HepG2 (cell line): ENCODE measurements around the gene CD24. TPM values are rescaled to one million over a fixed set of nuclear protein-coding genes. Genes with fewer than 3 reads are reported as not detected.

Experiments used
- AHDC1 ChIP-seq: sonication (generic); formaldehyde crosslinking; IDR thresholded peaks from 2 replicates; pipeline ENCODE4 v1.5.1; 2020; ENCODE audit warnings: mild to moderate bottlenecking, missing genetic modification reagents, borderline replicate concordance
- ESRRA ChIP-seq: sonication (generic); formaldehyde crosslinking; IDR thresholded peaks from 2 replicates; pipeline ENCODE4 v1.5.1; 2020; ENCODE audit warnings: mild to moderate bottlenecking, low read depth, missing genetic modification reagents
- MED1 ChIP-seq: sonication (generic); formaldehyde crosslinking; IDR thresholded peaks from 2 replicates; pipeline ENCODE4 v1.4.0; 2020; ENCODE audit warnings: missing genetic modification reagents
- NR2F2 ChIP-seq: IDR thresholded peaks from 2 replicates; pipeline ENCODE4 v1.6.1; 2012; ENCODE audit warnings: low read depth, inconsistent platforms, borderline replicate concordance
- PAF1 ChIP-seq: IDR thresholded peaks from 2 replicates; pipeline ENCODE4 v1.6.1; 2016; ENCODE audit warnings: missing genetic modification reagents, missing compliant biosample characterization
- POGZ ChIP-seq: sonication (generic); formaldehyde crosslinking; IDR thresholded peaks from 2 replicates; pipeline ENCODE4 v1.4.0; 2020; ENCODE audit warnings: mild to moderate bottlenecking, missing genetic modification reagents
- POLR2AphosphoS2 ChIP-seq: IDR thresholded peaks from 2 replicates; pipeline ENCODE4 v1.6.1; 2011; ENCODE audit warnings: low read depth, low read length, improper control_type of control experiment
- SNAI1 ChIP-seq: sonication (generic); formaldehyde crosslinking; IDR thresholded peaks from 2 replicates; pipeline ENCODE4 v1.5.0; 2020; ENCODE audit warnings: mild to moderate bottlenecking, missing genetic modification reagents, borderline replicate concordance
- SP4 ChIP-seq: sonication (generic); formaldehyde crosslinking; IDR thresholded peaks from 2 replicates; pipeline ENCODE4 v1.8.1; 2023; ENCODE audit warnings: mild to moderate bottlenecking, missing genetic modification reagents
- ZBTB39 ChIP-seq: sonication (generic); formaldehyde crosslinking; IDR thresholded peaks from 2 replicates; pipeline ENCODE4 v1.5.0; 2020; ENCODE audit warnings: missing genetic modification reagents
- ZGPAT ChIP-seq: IDR thresholded peaks from 2 replicates; pipeline ENCODE4 v1.6.1; 2016; ENCODE audit warnings: mild to moderate bottlenecking
- ZHX1 ChIP-seq: sonication (generic); formaldehyde crosslinking; IDR thresholded peaks from 2 replicates; pipeline ENCODE4 v1.8.1; 2022; ENCODE audit warnings: low read depth, mild to moderate bottlenecking, missing genetic modification reagents
- ZNF18 ChIP-seq: sonication (generic); formaldehyde crosslinking; IDR thresholded peaks from 2 replicates; pipeline ENCODE4 v1.8.0; 2022; ENCODE audit warnings: mild to moderate bottlenecking, missing genetic modification reagents; ENCODE audit not compliant: insufficient replicate concordance
- ZNF20 ChIP-seq: sonication (generic); formaldehyde crosslinking; IDR thresholded peaks from 2 replicates; pipeline ENCODE4 v1.4.0; 2020; ENCODE audit warnings: mild to moderate bottlenecking, moderate library complexity, missing genetic modification reagents
- ZNF260 ChIP-seq: sonication (generic); formaldehyde crosslinking; IDR thresholded peaks from 2 replicates; pipeline ENCODE4 v1.4.0; 2020; ENCODE audit warnings: missing genetic modification reagents, low read depth, mild to moderate bottlenecking, borderline replicate concordance
- ZNF333 ChIP-seq: sonication (generic); formaldehyde crosslinking; IDR thresholded peaks from 2 replicates; pipeline ENCODE4 v1.4.0; 2020; ENCODE audit warnings: mild to moderate bottlenecking, missing genetic modification reagents, borderline replicate concordance
- polyA plus RNA-seq, 8 experiments: library from polyadenylated mRNA; depleted of rRNA in 3 of 8; stranded (reverse) in 7 of 8; unstranded in 1 of 8; fragments of >200 nt; fragmentation: Illumina TruSeq in 4 of 8; extraction: Trizol in 4 of 8; gene quantifications; 2 replicates each; pipeline versions ENCODE4 v1.2.1 to v1.2.3, GENCODE V29; 2011 to 2016; ENCODE audit warnings: low read depth in 4 of 8, missing spikeins in 1 of 8, mixed read lengths in 1 of 8; ENCODE audit not compliant: insufficient read depth in 1 of 8
- total RNA-seq, 5 experiments: library from RNA; depleted of rRNA; stranded (reverse); fragments of >200 nt; fragmentation: Illumina TruSeq; extraction: Trizol; gene quantifications; 2 replicates each; pipeline ENCODE4 v1.2.3, GENCODE V29; 2016; ENCODE audit warnings: low read depth in 1 of 5

CD24 gene
- total and polyA plus RNA-seq, 2 of the 13 experiments (the other 11 are each of a cell fraction or from before 2014, with no cell fraction given) = 11.3 to 30.5 TPM

DNA sequence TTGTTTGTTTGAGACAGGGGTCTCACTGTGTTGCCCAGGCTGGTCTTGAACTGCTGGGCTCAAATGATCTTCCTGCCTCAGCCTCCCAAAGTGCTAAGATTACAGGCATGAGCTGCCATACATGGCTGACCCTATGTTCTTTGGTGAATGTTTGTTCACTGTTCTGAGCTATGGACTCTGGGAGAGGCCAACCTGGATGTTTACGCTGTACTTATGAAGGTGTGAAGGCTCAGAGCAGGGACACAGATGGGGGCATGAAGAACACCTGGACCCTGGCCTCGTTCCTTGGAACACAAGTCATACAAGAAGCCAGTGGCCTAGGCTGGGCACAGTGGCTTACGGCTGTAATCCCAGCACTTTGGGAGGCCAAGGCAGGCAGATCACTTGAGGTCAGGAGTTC is 21.1 kb upstream of the CD24 start (continued):
- peak; percentile 34; the same call in 1 of the 2 replicates for TF ChIP-seq ESRRA (CRISPR knock-in tag)
- no peak for TF ChIP-seq NR2F2
- TF ChIP-seq ZGPAT (CRISPR knock-in tag) = peak; percentile 31; the same call in 1 of the 2 replicates
- TF ChIP-seq SNAI1 (CRISPR knock-in tag) = no peak
- peak; percentile 79 for TF ChIP-seq POGZ (CRISPR knock-in tag)
- TF ChIP-seq ZNF20 = no peak
- TF ChIP-seq ZBTB39 (CRISPR knock-in tag) = no peak
- no peak for TF ChIP-seq SP4 (CRISPR knock-in tag)
- TF ChIP-seq POLR2AphosphoS2 = no peak
- TF ChIP-seq ZNF260 (CRISPR knock-in tag) = no peak
- TF ChIP-seq AHDC1 (CRISPR knock-in tag) = peak; percentile 48; the same call in 1 of the 2 replicates
- TF ChIP-seq MED1 (CRISPR knock-in tag) = peak; percentile 55
- peak; percentile 82 for TF ChIP-seq ZNF18 (CRISPR knock-in tag)
- no peak for TF ChIP-seq PAF1 (CRISPR knock-in tag)
- no peak for TF ChIP-seq ZNF333
- TF ChIP-seq ZHX1 (CRISPR knock-in tag) = no peak
